ENCODE data around the gene TDRD3.
"Not testable (repeated sequence)": the region's sequence is repeated elsewhere in the genome, so short reads cannot be mapped to it uniquely, and the experiment has no call there.

Gene TDRD3

DNA sequence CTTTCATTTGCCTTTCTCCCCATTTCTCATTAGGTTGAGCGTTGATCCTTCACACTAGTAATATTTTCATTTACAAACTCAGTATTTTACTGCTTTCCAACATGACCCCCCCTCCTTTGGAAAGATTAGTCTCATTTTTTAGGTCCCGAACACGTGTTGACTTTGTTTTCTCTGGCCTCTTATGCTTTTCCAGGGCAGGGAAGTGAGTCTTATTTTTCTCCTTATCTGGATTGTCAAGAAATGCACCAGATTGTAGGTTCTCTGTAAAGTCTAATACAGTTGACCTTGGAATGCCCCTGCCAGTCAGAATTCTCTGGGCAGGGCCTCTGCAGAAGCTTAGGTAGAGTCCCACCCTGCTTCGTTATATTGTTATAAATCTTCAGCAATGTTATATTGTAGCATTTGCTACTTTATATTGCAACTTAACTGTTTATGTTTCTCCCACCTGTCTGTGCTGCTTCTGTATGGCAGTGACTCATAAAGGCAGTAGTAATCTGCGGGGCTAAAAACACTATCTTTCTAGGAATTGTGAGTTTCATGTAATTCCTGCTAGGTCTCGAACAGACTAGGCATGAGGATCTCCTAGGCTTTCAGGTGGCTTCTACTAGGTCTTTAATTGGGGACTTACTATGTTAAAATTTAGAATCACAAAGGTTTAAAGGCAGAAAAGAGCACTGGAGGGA lies 2.0 kb downstream of the TDRD3 start:
- no peak for DNase-seq (ENCODE audit: low read depth)

DNA sequence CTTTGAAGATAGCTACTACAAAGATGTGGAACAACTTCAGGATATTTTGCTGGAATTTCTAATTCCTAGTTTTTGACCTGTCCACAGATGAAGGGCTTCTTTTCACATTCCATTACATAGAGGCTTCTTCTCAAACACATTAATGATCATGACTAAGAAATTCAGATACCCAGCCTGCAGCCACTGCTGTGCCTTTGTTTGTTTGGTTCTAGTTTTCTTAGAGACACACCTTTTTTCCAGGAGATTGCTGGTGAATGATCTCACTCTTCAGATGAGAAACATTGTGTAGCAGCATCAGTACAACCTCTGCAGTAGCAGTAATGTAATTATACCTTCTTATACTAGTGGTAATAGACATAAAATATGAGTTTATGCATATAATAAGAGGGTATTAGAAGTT lies 5.0 kb downstream of the TDRD3 start:
- DNase-seq (ENCODE audit: low read depth): no peak

GRCh38 chr13:60407095-60407494 lies 10.1 kb downstream of the TDRD3 start:
- DNase-seq (ENCODE audit: low read depth): no peak

DNA sequence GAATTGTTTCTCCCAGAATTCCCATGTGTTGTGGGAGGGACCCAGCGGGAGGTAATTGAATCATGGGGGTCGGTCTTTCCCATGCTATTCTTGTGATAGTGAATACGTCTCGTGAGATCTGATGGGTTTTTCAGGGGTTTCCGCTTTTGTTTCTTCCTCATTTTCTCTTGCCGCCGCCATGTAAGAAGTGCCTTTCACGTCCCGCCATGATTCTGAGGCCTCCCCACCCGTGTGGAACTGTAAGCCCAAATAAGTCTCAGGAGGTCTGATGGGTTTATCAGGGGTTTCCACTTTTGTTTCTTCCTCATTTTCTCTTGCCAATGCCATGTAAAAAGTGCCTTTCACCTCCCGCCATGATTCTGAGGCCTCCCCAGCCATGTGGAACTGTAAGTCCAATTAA lies 10.8 kb downstream of the TDRD3 start:
- not testable (repeated sequence) for DNase-seq (ENCODE audit: low read depth)

- not testable (repeated sequence) for DNase-seq (ENCODE audit: low read depth)
These were observed 12.7 kb downstream of the TDRD3 start for GRCh38 chr13:60409574-60410292.

DNA sequence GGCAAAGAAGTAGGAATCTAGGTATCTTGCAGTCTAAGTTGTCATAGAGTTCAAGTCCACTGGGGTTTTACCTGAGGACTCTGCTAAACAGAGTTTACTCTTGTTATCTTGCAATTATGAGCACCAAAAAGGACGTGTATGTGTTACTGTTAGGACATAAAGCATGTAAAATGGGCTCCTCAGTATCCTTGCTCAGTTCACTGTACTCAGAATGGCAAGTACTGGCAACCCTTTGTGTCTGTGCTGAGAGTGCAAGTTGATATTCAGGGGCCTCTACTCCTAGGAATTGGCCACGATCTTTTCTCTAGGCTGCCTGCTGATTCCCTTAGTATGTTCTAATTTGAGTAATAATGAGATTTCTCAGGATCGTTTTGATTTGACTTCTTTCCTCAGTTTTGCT lies 13.3 kb downstream of the TDRD3 start:
- no peak for DNase-seq (ENCODE audit: low read depth)

GRCh38 chr13:60411464-60411863 lies 14.4 kb downstream of the TDRD3 start:
- no peak for DNase-seq (ENCODE audit: low read depth)

GRCh38 chr13:60411983-60412382 lies 15.0 kb downstream of the TDRD3 start:
- no peak for DNase-seq (ENCODE audit: low read depth)

- no peak for DNase-seq (ENCODE audit: low read depth)
These were observed 16.0 kb downstream of the TDRD3 start for GRCh38 chr13:60412909-60413616.

- no peak for DNase-seq (ENCODE audit: low read depth)
These were observed 17.2 kb downstream of the TDRD3 start for GRCh38 chr13:60414177-60414576.

GRCh38 chr13:60417734-60418133 lies 20.7 kb downstream of the TDRD3 start:
- no peak for DNase-seq (ENCODE audit: low read depth)

DNA sequence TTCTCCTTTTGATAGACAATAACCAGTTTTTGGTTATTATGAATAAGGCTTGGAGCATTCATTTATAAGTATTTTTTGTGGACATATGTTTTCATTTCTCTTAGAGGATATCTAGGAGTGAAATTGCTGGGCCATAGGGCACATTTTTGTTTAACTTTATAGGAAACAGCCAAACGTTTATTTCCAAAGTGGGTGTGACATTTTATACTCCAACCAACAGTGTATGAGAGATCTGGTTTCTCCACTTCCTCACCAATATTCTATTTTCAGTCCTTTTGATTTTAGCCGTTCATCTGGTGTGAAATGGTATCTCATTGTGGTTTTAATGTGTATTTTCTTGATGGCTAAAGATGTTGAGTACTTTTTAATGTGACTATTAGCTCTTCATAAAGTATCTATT lies 21.9 kb downstream of the TDRD3 start:
- no peak for DNase-seq (ENCODE audit: low read depth)

DNA sequence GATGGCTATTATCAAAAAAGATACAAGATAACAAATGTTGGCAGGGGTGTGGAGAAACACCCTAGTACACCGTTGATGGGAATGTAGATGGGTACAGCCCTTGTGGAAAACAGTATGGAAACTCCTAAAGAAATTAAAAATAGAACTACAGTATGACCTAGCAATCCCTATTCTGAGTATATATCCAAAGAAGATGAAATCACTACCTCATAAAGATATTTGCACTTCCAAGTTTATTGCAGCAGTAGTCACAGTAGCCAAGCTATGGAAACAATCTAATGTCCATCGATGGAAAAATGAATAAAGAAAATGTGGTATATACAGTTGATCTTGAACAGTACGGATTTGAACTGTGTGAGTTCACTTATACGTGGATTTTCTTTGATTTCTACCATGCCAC lies 28.3 kb downstream of the TDRD3 start:
- DNase-seq (ENCODE audit: low read depth): no peak

GRCh38 chr13:60426075-60426474 lies 29.1 kb downstream of the TDRD3 start:
- no peak for DNase-seq (ENCODE audit: low read depth)

DNA sequence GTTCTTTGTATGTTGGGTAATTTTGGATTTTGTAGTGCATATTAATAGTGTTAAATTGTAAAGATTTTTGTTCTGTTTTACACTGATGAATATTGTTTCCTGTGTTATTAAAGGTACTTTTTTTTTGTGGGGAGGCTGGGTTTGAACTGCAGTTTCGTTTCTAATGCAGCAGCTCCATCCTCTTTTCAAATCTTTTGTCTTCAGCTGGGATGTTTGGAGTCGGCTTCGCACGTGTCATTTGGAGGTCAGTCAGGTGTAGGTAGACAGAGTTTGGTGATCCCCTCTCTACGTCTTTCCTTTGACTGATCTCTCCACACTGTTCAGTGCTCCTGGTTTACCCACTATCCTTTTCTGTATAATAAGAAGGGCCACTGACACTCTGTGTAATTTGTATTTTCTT lies 30.3 kb downstream of the TDRD3 start:
- DNase-seq (ENCODE audit: low read depth): no peak

GRCh38 chr13:60431108-60431700 lies 34.2 kb downstream of the TDRD3 start:
- DNase-seq (ENCODE audit: low read depth): peak; percentile 9

- DNase-seq (ENCODE audit: low read depth): no peak
These were observed 36.5 kb downstream of the TDRD3 start for GRCh38 chr13:60433505-60433904.

- DNase-seq (ENCODE audit: low read depth): no peak
These were observed 38.8 kb downstream of the TDRD3 start for GRCh38 chr13:60435762-60436374.

GRCh38 chr13:60439201-60439600 lies 42.2 kb downstream of the TDRD3 start:
- DNase-seq (ENCODE audit: low read depth): no peak

DNA sequence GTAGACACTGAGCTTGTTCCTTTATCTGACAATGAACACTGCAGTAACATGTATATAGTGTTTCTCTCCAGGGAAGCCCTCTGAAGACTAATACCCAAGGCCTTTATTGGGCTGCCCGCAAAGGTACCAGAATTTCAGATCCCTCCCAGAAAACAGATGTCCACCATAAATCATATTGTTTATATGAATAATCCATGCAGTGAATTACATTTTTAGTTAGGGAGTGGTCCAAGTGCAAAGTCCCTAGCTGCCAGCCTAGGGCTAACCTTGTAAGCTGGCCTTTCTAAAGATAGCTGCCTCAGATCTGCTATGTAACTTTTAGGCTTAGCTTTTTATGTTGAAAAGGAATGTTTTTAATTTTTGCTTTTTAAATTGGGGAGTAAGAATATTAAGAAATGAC lies 44.7 kb downstream of the TDRD3 start:
- no peak for DNase-seq (ENCODE audit: low read depth)

- DNase-seq (ENCODE audit: low read depth): no peak
These were observed 52.0 kb downstream of the TDRD3 start for GRCh38 chr13:60448907-60449510.

DNA sequence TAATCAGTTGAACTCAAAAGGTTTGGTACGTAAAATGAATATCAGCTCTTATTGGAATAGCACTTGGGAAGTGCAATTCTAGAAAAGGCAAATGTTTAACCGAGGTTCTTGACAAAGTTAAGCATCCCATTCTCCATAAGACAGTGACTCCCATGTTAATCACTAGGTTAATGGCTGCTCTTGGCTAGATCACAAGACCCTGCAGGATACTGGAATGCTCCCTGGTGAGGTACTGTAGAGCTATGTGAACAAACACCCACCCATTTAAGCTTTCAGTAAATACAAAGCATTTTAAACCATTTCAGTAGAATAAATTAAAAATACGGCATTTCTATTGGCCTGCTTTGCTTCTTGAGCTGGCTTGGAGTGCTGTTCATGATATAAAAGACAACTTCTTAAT lies 56.5 kb downstream of the TDRD3 start:
- DNase-seq (ENCODE audit: low read depth): no peak
